ENCODE results near the gene HDAC7. TPM values are rescaled to one million over a fixed set of nuclear protein-coding genes. Genes with fewer than 3 reads are reported as not detected.

HDAC7 gene
- total and polyA plus RNA-seq, 4 donors, result 13.5 to 64.2 (median 32.0) TPM

GRCh38 chr12:47833591-47834012, 13.9 kb upstream of the HDAC7 start:
- 95% methylated on average over 7 of the region's 12 CpGs for WGBS (ENCODE audit: insufficient coverage)
- Histone ChIP-seq H3K27me3 (ENCODE audit: control insufficient read depth, insufficient read depth, low read length) (no peaks in the 10 kb centered on the region), H3K36me3 (ENCODE audit: control insufficient read depth, insufficient read depth, low read length) (no peaks in the 10 kb centered on the region), H3K4me1 (ENCODE audit: control insufficient read depth, insufficient read depth, low read length) (peaks cover 10% of the 10 kb centered on the region), H3K4me3 (ENCODE audit: low read depth, low read length) (no peak overlapping the region), H3K9me3 (ENCODE audit: control insufficient read depth, insufficient read depth, low read length) (no peaks in the 10 kb centered on the region), H3K27ac (ENCODE audit: low read depth, low read length) (no peak overlapping the region)
- DNase-seq (ENCODE audit: low read depth in 4 of 6, low spot score in 6 of 6), result no peak

GRCh38 chr12:47832263-47832933, 12.7 kb upstream of the HDAC7 start:
- Histone ChIP-seq H3K4me1 (ENCODE audit: control insufficient read depth, insufficient read depth, low read length) (peaks cover 12% of the 10 kb centered on the region), H3K27ac (ENCODE audit: low read depth, low read length) (no peak overlapping the region), H3K4me3 (ENCODE audit: low read depth, low read length) (no peak overlapping the region), H3K27me3 (ENCODE audit: control insufficient read depth, insufficient read depth, low read length) (no peaks in the 10 kb centered on the region), H3K36me3 (ENCODE audit: control insufficient read depth, insufficient read depth, low read length) (no peaks in the 10 kb centered on the region), H3K9me3 (ENCODE audit: control insufficient read depth, insufficient read depth, low read length) (no peaks in the 10 kb centered on the region)
- DNase-seq (ENCODE audit: low read depth in 4 of 6, low spot score in 6 of 6), result no peak
- WGBS (ENCODE audit: insufficient coverage), result 76% methylated on average over 6 of the region's 13 CpGs

- no peak overlapping the region for H3K4me3 ChIP-seq (ENCODE audit: low read depth, low read length)
- 0% methylated on average over 1 of the region's 4 CpGs for WGBS (ENCODE audit: insufficient coverage)
- no peaks in the 10 kb centered on the region for H3K27me3 ChIP-seq (ENCODE audit: control insufficient read depth, insufficient read depth, low read length)
- H3K9me3 ChIP-seq (ENCODE audit: control insufficient read depth, insufficient read depth, low read length), result no peaks in the 10 kb centered on the region
- H3K27ac ChIP-seq (ENCODE audit: low read depth, low read length), result peak overlapping the region; percentile 33
- peaks cover 9% of the 10 kb centered on the region for H3K4me1 ChIP-seq (ENCODE audit: control insufficient read depth, insufficient read depth, low read length)
- no peak for DNase-seq (ENCODE audit: low read depth in 4 of 6, low spot score in 6 of 6)
- H3K36me3 ChIP-seq (ENCODE audit: control insufficient read depth, insufficient read depth, low read length), result no peaks in the 10 kb centered on the region
Measured at GRCh38 chr12:47829584-47829983, 9.9 kb upstream of the HDAC7 start.

- Histone ChIP-seq H3K9me3 (ENCODE audit: control insufficient read depth, insufficient read depth, low read length) (no peaks in the 10 kb centered on the region), H3K27ac (ENCODE audit: low read depth, low read length) (peak overlapping the region; percentile 33), H3K4me1 (ENCODE audit: control insufficient read depth, insufficient read depth, low read length) (peaks cover 9% of the 10 kb centered on the region), H3K36me3 (ENCODE audit: control insufficient read depth, insufficient read depth, low read length) (no peaks in the 10 kb centered on the region), H3K4me3 (ENCODE audit: low read depth, low read length) (no peak overlapping the region), H3K27me3 (ENCODE audit: control insufficient read depth, insufficient read depth, low read length) (no peaks in the 10 kb centered on the region)
- no peak for DNase-seq (ENCODE audit: low read depth in 4 of 6, low spot score in 6 of 6)
- 30% methylated on average over 3 of the region's 7 CpGs for WGBS (ENCODE audit: insufficient coverage)
Measured at GRCh38 chr12:47828976-47829482, 9.3 kb upstream of the HDAC7 start.

GRCh38 chr12:47828008-47828975, 8.6 kb upstream of the HDAC7 start:
- no peak overlapping the region for H3K4me3 ChIP-seq (ENCODE audit: low read depth, low read length)
- no peak for DNase-seq (ENCODE audit: low read depth in 4 of 6, low spot score in 6 of 6)
- peaks cover 9% of the 10 kb centered on the region for H3K4me1 ChIP-seq (ENCODE audit: control insufficient read depth, insufficient read depth, low read length)
- no peaks in the 10 kb centered on the region for H3K36me3 ChIP-seq (ENCODE audit: control insufficient read depth, insufficient read depth, low read length)
- H3K9me3 ChIP-seq (ENCODE audit: control insufficient read depth, insufficient read depth, low read length), result no peaks in the 10 kb centered on the region
- peak overlapping the region; percentile 47 for H3K27ac ChIP-seq (ENCODE audit: low read depth, low read length)
- WGBS (ENCODE audit: insufficient coverage), result 91% methylated on average over 10 of the region's 14 CpGs
- no peaks in the 10 kb centered on the region for H3K27me3 ChIP-seq (ENCODE audit: control insufficient read depth, insufficient read depth, low read length)

DNA sequence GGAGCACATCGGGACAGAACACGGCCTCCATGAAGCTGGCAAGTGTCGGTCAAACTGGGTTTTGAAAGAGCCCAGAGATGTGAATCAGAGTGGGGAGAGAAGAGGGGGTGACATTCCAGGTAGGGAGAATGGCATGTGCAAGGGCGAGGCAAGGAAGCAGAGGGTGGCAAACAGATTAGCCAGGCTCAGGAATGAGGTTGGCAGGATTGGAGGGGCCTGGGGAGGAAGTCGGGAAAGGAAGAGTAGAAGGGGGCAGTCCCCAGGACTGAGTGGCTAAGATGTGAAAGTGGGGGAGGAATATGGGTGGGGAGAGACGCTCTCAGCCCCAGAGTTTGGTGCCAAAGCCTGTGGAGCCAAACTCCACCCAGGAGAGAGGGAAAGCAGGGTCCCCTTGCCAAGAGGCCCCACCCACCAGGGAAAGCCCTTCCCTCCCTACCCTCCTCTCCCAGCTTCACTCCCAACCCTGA, 5.5 kb upstream of the HDAC7 start:
- Histone ChIP-seq H3K27ac (ENCODE audit: low read depth, low read length) (no peak overlapping the region), H3K4me3 (ENCODE audit: low read depth, low read length) (no peak overlapping the region), H3K27me3 (ENCODE audit: control insufficient read depth, insufficient read depth, low read length) (no peaks in the 10 kb centered on the region), H3K36me3 (ENCODE audit: control insufficient read depth, insufficient read depth, low read length) (no peaks in the 10 kb centered on the region), H3K4me1 (ENCODE audit: control insufficient read depth, insufficient read depth, low read length) (peaks cover 23% of the 10 kb centered on the region), H3K9me3 (ENCODE audit: control insufficient read depth, insufficient read depth, low read length) (no peaks in the 10 kb centered on the region)
- no peak for DNase-seq (ENCODE audit: low read depth in 4 of 6, low spot score in 6 of 6)
- WGBS (ENCODE audit: insufficient coverage), result 73% methylated on average over 6 of the region's 6 CpGs

DNA sequence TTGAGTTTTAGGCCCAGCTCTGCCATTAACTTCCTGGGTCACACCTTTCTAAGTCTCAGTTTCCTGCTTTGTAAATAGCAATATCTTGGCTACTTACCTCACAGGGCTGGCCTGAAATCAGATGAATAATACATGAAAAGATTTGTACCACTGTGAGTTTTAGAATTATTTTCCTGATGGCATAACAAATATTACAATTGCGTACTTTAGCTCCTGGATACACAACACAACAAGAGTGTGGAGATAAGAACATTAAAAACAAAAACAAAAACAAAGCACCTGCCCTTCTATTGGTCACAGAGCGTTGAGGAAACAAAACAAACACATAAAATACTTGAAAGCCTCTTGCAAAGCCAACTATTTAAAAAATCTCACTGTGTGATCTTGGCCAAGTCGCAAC, 4.9 kb upstream of the HDAC7 start:
- H3K4me1 ChIP-seq (ENCODE audit: control insufficient read depth, insufficient read depth, low read length), result peaks cover 25% of the 10 kb centered on the region

DNA sequence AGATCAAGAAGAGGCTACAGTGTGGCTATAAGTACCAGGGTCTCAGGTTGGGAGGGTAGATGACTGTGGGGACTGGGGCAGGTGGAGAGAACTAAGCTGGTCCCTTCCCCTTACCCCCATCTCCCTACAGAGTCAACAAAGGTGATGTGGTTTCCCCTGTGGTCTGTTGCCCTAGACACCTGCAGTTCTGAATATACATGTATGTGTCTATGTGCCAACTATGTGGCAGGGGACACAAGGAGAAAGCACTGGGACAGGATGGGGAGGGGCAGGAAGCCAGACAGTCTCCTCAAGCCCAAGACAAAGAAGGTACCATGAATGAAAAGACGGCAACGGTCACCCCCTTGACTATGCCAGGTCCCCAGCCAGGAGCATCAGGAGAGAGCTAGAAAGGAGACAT, 4.5 kb upstream of the HDAC7 start:
- Histone ChIP-seq H3K27ac (ENCODE audit: low read depth, low read length) (no peak overlapping the region), H3K36me3 (ENCODE audit: control insufficient read depth, insufficient read depth, low read length) (no peaks in the 10 kb centered on the region), H3K27me3 (ENCODE audit: control insufficient read depth, insufficient read depth, low read length) (no peaks in the 10 kb centered on the region), H3K4me3 (ENCODE audit: low read depth, low read length) (no peak overlapping the region), H3K4me1 (ENCODE audit: control insufficient read depth, insufficient read depth, low read length) (peaks cover 24% of the 10 kb centered on the region), H3K9me3 (ENCODE audit: control insufficient read depth, insufficient read depth, low read length) (no peaks in the 10 kb centered on the region)
- WGBS (ENCODE audit: insufficient coverage), result no CpG with 5 or more reads among the region's 2 CpGs
- DNase-seq (ENCODE audit: low read depth in 4 of 6, low spot score in 6 of 6), result no peak

More for the DNA sequence above, 4.9 kb upstream of the HDAC7 start:
- Histone ChIP-seq H3K27me3 (ENCODE audit: control insufficient read depth, insufficient read depth, low read length) (no peaks in the 10 kb centered on the region), H3K4me3 (ENCODE audit: low read depth, low read length) (no peak overlapping the region), H3K9me3 (ENCODE audit: control insufficient read depth, insufficient read depth, low read length) (no peaks in the 10 kb centered on the region), H3K27ac (ENCODE audit: low read depth, low read length) (no peak overlapping the region), H3K36me3 (ENCODE audit: control insufficient read depth, insufficient read depth, low read length) (no peaks in the 10 kb centered on the region)
- no CpG with 5 or more reads among the region's 3 CpGs for WGBS (ENCODE audit: insufficient coverage)
- no peak for DNase-seq (ENCODE audit: low read depth in 4 of 6, low spot score in 6 of 6)

DNA sequence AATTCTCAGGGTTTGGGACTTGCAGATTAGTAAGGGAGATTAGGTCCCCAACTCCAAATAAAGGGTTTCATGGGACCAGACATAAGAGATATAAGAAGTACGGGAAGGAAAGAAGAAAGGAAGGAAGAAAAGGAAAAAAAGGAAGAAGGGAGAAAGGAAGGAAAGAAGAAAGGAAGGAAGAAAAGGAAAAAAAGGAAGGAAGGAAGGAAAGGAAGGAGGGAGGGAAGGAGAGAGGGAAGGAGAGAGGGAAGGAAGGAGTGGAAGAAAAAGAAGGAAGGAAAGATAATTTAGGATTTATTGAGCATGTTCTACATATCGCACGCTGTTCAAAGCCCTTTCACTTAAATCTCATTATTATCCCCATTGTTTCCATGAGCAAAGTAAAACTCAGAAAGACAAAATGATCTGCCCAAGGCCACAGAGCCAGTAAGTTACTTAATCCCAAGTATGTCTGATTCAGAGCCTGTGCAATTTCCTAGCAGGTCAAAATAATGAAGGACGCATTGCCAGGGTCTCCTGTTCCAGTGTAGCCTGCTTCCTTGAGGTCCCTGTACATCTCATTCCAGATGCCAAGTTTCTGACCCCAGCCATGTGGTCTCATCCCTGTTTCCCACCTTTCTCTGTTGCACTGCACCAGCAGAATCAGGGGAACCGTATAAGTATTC, 3.9 kb upstream of the HDAC7 start:
- Histone ChIP-seq H3K27me3 (ENCODE audit: control insufficient read depth, insufficient read depth, low read length) (no peaks in the 10 kb centered on the region), H3K4me3 (ENCODE audit: low read depth, low read length) (no peak overlapping the region), H3K27ac (ENCODE audit: low read depth, low read length) (no peak overlapping the region), H3K9me3 (ENCODE audit: control insufficient read depth, insufficient read depth, low read length) (no peaks in the 10 kb centered on the region), H3K4me1 (ENCODE audit: control insufficient read depth, insufficient read depth, low read length) (peaks cover 24% of the 10 kb centered on the region), H3K36me3 (ENCODE audit: control insufficient read depth, insufficient read depth, low read length) (peaks cover 3% of the 10 kb centered on the region)
- no peak for DNase-seq (ENCODE audit: low read depth in 4 of 6, low spot score in 6 of 6)
- WGBS (ENCODE audit: insufficient coverage), result 100% methylated on average over 3 of the region's 5 CpGs

Data from spinal cord (tissue), 10 donors.